ENCODE results near the gene UBASH3B.
A peak's percentile ranks its signal among the peaks of the same experiment; 100 is the strongest.

UBASH3B gene

DNA sequence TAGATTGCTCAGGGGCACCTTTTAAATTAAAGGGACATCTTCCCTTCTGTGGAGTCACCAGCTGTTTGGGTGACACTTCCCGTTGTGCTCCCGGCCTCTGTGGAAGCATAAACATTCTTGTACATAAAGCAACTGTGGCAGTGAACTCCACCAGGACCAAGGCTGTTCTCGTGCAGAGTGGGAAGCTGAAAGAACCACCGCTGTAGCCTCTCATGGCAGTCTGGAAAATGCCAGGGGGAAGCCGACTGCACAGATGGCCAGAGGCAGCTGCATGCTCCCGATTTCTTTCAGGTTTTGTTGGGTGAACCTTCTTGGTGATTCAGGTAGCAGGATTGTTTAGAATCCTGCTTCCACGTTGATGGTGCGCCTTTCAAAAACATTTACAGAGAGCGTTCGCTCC lies 10.3 kb downstream of the UBASH3B start:
- Histone ChIP-seq H3K9me3 (replicated peaks in 1 of 11) (peaks cover 0 to 8% (median 4%) of the 10 kb centered on the region in 11 experiments; a peak in 10 of 22 replicates), H3K27me3 (no peaks in the 10 kb centered on the region), H3K36me3 (peaks cover 7 to 91% (median 64%) of the 10 kb centered on the region in 11 experiments), H4K20me1 (peaks cover 11 to 49% (median 33%) of the 10 kb centered on the region in 11 experiments; a peak in 19 of 22 replicates), H3K9ac (peak overlapping the region; percentile 47 to 96 (median 93)), H3K4me2 (peak overlapping the region; percentile 85 to 99 (median 96)), H3K4me1 (peaks cover 97 to 100% (median 100%) of the 10 kb centered on the region in 10 experiments), H3K27ac (peak overlapping the region; percentile 55 to 98 (median 89)), H3K4me3 (peak overlapping the region; percentile 34 to 86 (median 50); a peak in 19 of 20 replicates)
- no peak for TF ChIP-seq Cebpa-rat (IDR thresholded peaks at IDR 0.05)

GRCh38 chr11:122666743-122667142 lies 11.2 kb downstream of the UBASH3B start:
- Histone ChIP-seq H3K4me1 (peaks cover 96 to 100% (median 100%) of the 10 kb centered on the region in 10 experiments), H3K27ac (peak overlapping the region; percentile 55 to 98 (median 89); a peak in 21 of 22 replicates), H3K4me3 (peak overlapping the region; percentile 34 to 86 (median 50); a peak in 14 of 20 replicates), H3K9ac (peak overlapping the region; percentile 47 to 96 (median 93)), H3K4me2 (peak overlapping the region; percentile 85 to 99 (median 96)), H3K9me3 (replicated peaks in 1 of 11) (peaks cover 0 to 8% (median 4%) of the 10 kb centered on the region in 11 experiments; a peak in 10 of 22 replicates), H3K36me3 (peaks cover 7 to 82% (median 55%) of the 10 kb centered on the region in 11 experiments), H3K27me3 (no peaks in the 10 kb centered on the region), H4K20me1 (peaks cover 4 to 40% (median 26%) of the 10 kb centered on the region in 11 experiments; a peak in 17 of 22 replicates)
- TF ChIP-seq Cebpa-rat (IDR thresholded peaks at IDR 0.05): no peak

- Histone ChIP-seq H3K27ac (peak overlapping the region in 10 of 11 experiments; percentile 49 to 98 (median 90); a peak in 19 of 22 replicates), H4K20me1 (peaks cover 0 to 21% (median 10%) of the 10 kb centered on the region in 11 experiments; a peak in 16 of 22 replicates), H3K4me3 (peak overlapping the region in 4 of 10 experiments; percentile 9 to 28 (median 18); a peak in 7 of 20 replicates), H3K9me3 (replicated peaks in 1 of 11) (peaks cover 0 to 8% (median 4%) of the 10 kb centered on the region in 11 experiments; a peak in 10 of 22 replicates), H3K4me2 (peak overlapping the region; percentile 85 to 99 (median 96)), H3K4me1 (peaks cover 96 to 100% (median 100%) of the 10 kb centered on the region in 10 experiments), H3K36me3 (peaks cover 0 to 80% (median 48%) of the 10 kb centered on the region in 11 experiments; a peak in 20 of 22 replicates), H3K27me3 (no peaks in the 10 kb centered on the region), H3K9ac (peak overlapping the region; percentile 14 to 96 (median 93); a peak in 18 of 22 replicates)
- TF ChIP-seq Cebpa-rat (IDR thresholded peaks at IDR 0.05): 0 out of 22 replicates have a peak, but pooled peaks of 1 of the 11 experiments have one; percentile 10
These were observed 13.1 kb downstream of the UBASH3B start for GRCh38 chr11:122668562-122669090.

DNA sequence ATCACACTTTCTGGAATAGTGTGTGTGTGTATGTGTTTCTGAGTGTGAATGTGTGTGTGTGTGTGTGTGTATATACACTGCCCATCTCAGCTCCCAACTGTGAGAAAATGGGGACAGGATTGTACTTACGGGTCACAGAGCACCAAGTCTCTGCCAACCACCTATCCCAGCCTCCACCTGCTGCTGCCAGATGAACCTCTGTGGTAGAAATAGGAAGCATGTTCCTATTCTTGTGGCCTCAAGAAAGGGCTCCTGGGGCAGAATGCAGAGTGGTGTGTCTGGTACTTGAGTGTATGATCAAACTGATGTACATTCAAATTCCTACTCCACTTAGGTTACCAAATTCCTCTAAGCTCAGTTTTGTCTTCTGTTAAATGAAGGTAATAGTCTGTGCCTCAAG lies 14.6 kb downstream of the UBASH3B start:
- Histone ChIP-seq H3K27ac (peak overlapping the region in 9 of 11 experiments; percentile 80 to 98 (median 90); a peak in 18 of 22 replicates), H4K20me1 (peaks cover 0 to 7% (median 0%) of the 10 kb centered on the region in 11 experiments; a peak in 3 of 22 replicates), H3K9me3 (replicated peaks in 1 of 11) (peaks cover 0 to 8% (median 4%) of the 10 kb centered on the region in 11 experiments; a peak in 10 of 22 replicates), H3K4me3 (peak overlapping the region in 5 of 10 experiments; percentile 1 to 54 (median 9); a peak in 5 of 20 replicates), H3K9ac (peak overlapping the region in 8 of 11 experiments; percentile 71 to 96 (median 94); a peak in 14 of 22 replicates), H3K36me3 (peaks cover 0 to 84% (median 46%) of the 10 kb centered on the region in 11 experiments; a peak in 20 of 22 replicates), H3K27me3 (no peaks in the 10 kb centered on the region), H3K4me1 (peaks cover 96 to 100% (median 100%) of the 10 kb centered on the region in 10 experiments), H3K4me2 (peak overlapping the region; percentile 90 to 99 (median 96))
- no peak for TF ChIP-seq Cebpa-rat (IDR thresholded peaks at IDR 0.05)

DNA sequence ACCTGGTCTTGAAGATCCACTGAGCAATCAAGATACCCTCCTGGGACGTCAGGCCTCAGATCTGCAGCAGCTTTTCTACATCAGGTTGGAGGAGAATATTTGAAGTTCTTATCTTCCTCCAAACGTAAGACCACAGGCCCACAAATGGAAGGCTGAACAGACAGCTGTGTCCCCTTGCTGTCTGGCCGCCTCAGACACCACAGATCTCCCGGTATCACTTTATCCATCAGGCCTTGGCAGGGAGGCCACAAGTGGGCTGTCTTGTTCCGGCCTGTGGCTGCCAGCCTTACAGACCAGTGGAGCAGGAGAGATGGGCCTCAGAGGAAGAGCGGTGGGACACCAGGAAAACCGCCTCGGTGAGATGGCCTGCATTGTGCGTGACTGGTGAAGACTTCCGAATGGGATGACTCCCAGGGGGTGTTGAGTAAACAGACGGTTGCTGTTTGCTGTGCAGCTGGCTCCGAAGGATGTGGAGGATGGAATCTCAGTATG lies 15.9 kb downstream of the UBASH3B start:
- Histone ChIP-seq H3K36me3 (peaks cover 0 to 84% (median 56%) of the 10 kb centered on the region in 11 experiments; a peak in 20 of 22 replicates), H3K27me3 (no peaks in the 10 kb centered on the region), H3K9me3 (replicated peaks in 1 of 11) (peaks cover 0 to 8% (median 4%) of the 10 kb centered on the region in 11 experiments; a peak in 10 of 22 replicates), H3K4me2 (peak overlapping the region; percentile 90 to 99 (median 96)), H3K27ac (peak overlapping the region; percentile 55 to 98 (median 89); a peak in 21 of 22 replicates), H3K9ac (peak overlapping the region; percentile 6 to 96 (median 93); a peak in 20 of 22 replicates), H4K20me1 (no peaks in the 10 kb centered on the region), H3K4me1 (peaks cover 96 to 100% (median 100%) of the 10 kb centered on the region in 10 experiments), H3K4me3 (peak overlapping the region in 9 of 10 experiments; percentile 2 to 56 (median 50); a peak in 15 of 20 replicates)
- peak in 2 of 11 experiments; percentile 51 to 66; a peak in 3 of 22 replicates for TF ChIP-seq Cebpa-rat (IDR thresholded peaks at IDR 0.05)

DNA sequence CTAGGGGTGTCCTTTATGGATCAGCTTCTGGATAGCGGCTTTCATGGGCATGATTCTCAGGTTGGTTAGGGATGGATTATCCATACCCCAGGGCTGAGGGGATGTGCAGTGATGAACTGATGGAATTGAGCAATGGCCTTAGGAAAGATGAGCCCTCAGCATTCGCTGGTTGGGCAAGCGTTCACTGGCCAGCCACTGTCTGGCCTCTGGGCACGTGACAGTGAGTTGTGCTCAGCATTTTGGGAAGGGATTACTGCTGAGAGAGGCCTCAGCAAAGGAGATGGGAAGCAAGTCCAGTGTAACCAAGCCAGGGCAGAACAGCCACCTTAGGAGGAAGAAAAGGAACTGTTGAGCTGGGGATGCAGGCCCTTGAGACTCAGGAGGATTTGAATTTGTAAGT lies 17.4 kb downstream of the UBASH3B start:
- Histone ChIP-seq H3K4me1 (peaks cover 91 to 100% (median 99%) of the 10 kb centered on the region in 10 experiments), H3K4me2 (peak overlapping the region; percentile 90 to 99 (median 96)), H3K4me3 (peak overlapping the region; percentile 18 to 56 (median 48); a peak in 17 of 20 replicates), H4K20me1 (peaks cover 0 to 4% (median 0%) of the 10 kb centered on the region in 11 experiments; a peak in 1 of 22 replicates), H3K36me3 (peaks cover 0 to 84% (median 61%) of the 10 kb centered on the region in 11 experiments; a peak in 20 of 22 replicates), H3K27me3 (no peaks in the 10 kb centered on the region), H3K9ac (peak overlapping the region; percentile 57 to 96 (median 93); a peak in 21 of 22 replicates), H3K9me3 (replicated peaks in 1 of 11) (peaks cover 0 to 8% (median 4%) of the 10 kb centered on the region in 11 experiments; a peak in 10 of 22 replicates), H3K27ac (peak overlapping the region; percentile 55 to 98 (median 89); a peak in 21 of 22 replicates)
- peak in 4 of 11 experiments; percentile 31 to 81 (median 65); a peak in 5 of 22 replicates for TF ChIP-seq Cebpa-rat (IDR thresholded peaks at IDR 0.05)

DNA sequence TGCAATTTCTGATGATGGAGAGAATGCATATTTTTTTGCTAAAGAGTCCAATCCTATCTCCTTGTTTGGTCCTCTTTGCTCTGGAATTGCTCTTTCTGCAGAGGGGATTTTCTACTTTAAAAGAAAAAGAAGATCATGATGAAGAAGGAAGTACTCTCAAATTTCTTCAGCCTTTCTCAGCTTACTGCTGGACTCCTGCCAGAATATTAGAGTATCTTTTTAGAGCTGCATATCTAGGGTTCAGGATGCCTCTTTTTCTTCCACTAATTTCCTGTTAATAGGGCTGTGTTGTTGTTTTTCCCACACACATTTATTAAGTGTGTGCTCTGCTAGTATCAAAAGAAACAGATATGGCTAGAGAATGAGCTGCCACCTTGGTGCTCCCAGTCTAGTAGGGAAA lies 18.2 kb downstream of the UBASH3B start:
- no peak for TF ChIP-seq Cebpa-rat (IDR thresholded peaks at IDR 0.05)
- Histone ChIP-seq H3K9ac (peak overlapping the region; percentile 57 to 96 (median 93); a peak in 21 of 22 replicates), H3K4me1 (peaks cover 91 to 100% (median 99%) of the 10 kb centered on the region in 10 experiments), H3K27me3 (no peaks in the 10 kb centered on the region), H3K4me2 (peak overlapping the region; percentile 90 to 99 (median 96)), H4K20me1 (peaks cover 0 to 11% (median 3%) of the 10 kb centered on the region in 11 experiments; a peak in 5 of 22 replicates), H3K27ac (peak overlapping the region; percentile 55 to 98 (median 89); a peak in 21 of 22 replicates), H3K4me3 (peak overlapping the region; percentile 18 to 56 (median 48); a peak in 18 of 20 replicates), H3K36me3 (peaks cover 6 to 84% (median 66%) of the 10 kb centered on the region in 11 experiments; a peak in 21 of 22 replicates), H3K9me3 (replicated peaks in 1 of 11) (peaks cover 0 to 8% (median 4%) of the 10 kb centered on the region in 11 experiments; a peak in 10 of 22 replicates)

DNA sequence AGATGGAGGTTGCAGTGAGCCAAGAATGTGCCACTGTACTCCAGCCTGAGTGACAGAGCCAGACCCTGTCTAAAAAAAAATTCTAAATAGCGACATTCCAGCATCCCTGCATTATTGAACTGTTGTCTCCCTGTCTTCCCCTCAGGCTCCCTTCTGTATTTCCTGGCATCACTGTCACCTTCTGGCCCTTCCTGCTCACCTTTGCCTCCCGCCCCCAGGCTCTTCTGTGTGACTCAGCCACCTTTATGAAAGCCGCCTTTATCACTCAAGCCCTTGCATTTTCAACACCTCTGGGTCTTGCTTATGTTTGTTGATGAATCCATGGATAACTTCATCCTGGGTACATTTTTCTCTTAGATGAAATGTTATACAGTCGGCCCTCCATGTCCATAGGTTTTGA lies 21.1 kb downstream of the UBASH3B start:
- peaks cover 0 to 28% (median 6%) of the 10 kb centered on the region in 11 experiments; a peak in 12 of 22 replicates for H4K20me1 ChIP-seq
- H3K9me3 ChIP-seq (replicated peaks in 1 of 11): no peaks in the 10 kb centered on the region
- no peak overlapping the region for H3K4me3 ChIP-seq
- peak overlapping the region; percentile 90 to 99 (median 96) for H3K4me2 ChIP-seq
- H3K4me1 ChIP-seq: peaks cover 91 to 100% (median 100%) of the 10 kb centered on the region in 10 experiments
- TF ChIP-seq Cebpa-rat (IDR thresholded peaks at IDR 0.05): no peak
- no peaks in the 10 kb centered on the region for H3K27me3 ChIP-seq
- H3K9ac ChIP-seq: peak overlapping the region in 8 of 11 experiments; percentile 9 to 96 (median 94); a peak in 9 of 22 replicates
- peaks cover 7 to 97% (median 69%) of the 10 kb centered on the region in 11 experiments; a peak in 20 of 22 replicates for H3K36me3 ChIP-seq
- peak overlapping the region in 9 of 11 experiments; percentile 80 to 98 (median 90); a peak in 18 of 22 replicates for H3K27ac ChIP-seq

Measured in BLaER1 treated with 17β-estradiol and CSF1 and Interleukin-3, amounts not matched to agents 10 nM and 100 nM (cell line).